ENCODE data around the gene UGGT2.
A peak's percentile ranks its signal among the peaks of the same experiment; 100 is the strongest.
"Not testable (repeated sequence)": the region's sequence is repeated elsewhere in the genome, so short reads cannot be mapped to it uniquely, and the experiment has no call there.

The UGGT2 gene

DNA sequence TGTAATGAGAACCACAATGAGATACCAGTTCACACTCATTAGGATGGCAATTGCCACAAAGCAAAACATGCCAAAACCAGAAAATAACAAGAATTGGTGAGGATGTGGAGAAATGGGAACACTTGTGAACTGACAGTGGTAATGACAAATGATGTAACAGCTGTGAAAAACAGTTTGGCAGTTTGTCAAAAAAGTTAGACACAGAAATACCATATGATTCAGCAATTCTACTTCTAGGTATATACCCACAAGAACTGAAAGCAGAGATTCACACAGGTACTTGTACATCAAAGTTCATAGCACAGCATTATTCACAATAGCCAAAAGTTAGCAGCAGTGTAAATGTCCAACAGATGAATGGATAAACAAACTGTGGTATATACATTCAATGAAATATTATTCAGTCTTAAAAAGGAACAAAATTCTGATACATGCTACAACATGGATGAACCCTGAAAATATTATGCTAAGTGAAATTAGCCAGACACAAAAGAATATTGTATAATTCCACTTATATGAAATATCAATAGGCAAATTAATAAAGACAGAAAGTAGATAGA is 96.5 kb downstream of the UGGT2 start:
- no peak for DNase-seq

DNA sequence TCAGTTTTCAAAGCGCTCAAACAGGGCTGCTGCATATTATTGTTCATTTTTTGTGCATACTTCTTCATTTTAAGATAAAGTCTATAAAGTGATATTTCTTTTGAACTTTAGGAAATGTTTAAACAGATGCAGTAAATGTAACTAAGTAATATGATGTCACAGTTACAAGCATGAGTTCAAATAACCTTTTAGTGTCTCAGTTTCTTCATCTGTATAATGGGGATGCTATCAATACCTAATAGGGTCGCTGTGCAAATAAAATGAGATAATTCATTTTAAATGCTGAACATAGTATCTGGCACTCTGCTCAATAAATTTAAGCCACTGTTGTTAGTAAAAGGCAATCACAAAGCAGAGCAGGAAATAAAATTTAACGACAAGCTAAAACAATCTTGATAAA is 97.5 kb downstream of the UGGT2 start:
- no peak for DNase-seq

DNA sequence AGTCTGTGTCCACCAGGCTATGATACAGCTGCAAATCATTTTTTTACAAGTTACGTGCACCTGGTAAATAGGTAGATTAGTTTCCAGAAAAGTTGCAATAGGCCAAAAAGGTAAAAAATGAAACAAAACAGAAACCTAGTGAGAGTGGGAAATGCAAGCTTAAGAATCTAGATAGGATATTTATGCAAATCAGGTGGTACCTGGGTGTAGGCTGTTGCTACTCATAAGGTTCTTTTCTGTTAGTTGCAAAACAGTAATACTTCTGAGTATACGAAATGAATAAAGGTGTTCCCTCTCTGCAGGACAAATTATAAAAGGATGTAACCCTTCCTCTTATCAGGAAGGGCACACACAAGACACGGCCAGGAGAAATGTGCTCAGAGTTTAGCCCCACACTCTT is 97.9 kb downstream of the UGGT2 start:
- DNase-seq, result no peak

DNA sequence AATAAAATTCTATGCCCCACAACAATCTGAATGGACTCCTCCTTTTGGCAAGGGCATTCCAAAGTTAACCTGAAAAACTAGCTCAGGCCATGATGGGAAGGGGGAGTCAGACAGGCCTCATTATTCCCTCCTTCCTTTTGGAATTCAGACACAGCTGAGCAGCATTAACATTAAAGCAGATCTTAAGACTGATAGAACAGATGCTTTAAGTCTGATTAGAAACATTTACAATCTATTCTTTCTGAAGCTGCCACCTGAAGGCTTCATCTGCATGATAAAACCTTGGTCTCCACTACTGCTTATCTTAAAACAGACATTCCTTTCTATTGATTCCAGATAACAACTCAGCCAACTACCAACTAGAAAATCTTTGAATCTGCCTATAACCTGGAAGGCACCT is 98.9 kb downstream of the UGGT2 start:
- no peak for DNase-seq

DNA sequence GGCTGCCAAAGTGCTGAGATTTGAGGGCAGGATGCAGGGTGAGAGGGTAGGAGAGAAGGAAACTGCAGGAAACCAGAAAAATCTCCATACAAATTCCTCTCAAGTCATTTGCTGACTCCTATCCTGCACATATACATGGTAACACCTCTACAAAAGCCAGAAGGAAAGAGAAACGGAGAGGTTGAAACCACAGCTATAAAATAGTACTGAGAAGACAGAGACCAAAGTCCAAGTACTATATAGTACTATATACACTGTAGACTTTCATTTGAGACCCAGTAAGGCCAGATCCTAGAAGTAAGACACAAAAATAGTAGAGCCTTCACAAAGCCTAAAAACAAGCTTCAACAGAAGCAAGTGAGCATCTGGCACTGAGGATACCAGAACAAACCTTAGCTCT is 103.1 kb downstream of the UGGT2 start:
- DNase-seq, result no peak

DNA sequence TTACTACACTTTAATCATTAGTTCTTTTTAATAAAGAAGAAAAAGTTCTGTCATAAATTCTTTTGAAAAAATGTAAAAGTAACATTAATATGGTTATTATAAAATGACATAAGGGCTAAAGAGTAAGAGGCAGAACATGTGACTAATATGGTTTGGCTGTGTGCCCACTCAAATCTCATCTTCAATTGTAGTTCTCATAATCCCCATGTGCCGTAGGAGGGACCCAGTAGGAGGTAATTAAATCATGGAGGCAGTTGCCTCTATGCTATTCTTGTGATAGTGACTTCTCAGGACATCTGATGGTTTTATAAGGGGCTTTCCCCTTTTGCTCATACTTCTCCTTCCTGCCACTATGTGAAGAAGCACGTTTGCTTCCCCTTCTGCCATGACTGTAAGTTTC is 104.5 kb downstream of the UGGT2 start:
- DNase-seq, result peak; percentile 9

DNA sequence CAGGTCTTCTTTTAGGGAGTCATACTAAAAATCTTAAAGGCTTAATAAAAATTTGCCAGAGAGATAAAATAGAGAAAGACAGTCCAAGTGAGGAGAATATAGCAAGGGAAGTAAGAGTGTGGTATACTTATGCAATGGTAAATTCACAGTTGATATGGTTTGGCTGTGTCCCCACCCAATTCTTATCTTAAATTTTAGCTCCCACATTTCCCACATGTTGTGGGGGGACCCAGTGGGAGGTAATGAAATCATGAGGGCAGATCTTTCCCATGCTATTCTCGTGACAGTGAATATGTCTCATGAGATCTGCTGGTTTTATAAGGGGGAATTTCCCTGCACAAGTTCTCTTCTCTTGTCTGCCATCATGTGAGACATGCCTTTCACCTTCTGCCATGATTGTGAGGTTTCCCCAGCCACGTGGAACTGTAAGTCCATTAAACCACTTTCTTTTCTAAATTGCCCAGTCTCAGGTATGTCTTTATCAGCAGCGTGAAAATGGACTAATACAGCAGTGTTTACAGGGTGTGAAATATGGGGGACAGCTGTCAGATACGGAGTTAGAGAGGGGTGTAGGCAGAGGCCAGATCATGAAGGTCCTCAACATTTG is 115.4 kb downstream of the UGGT2 start:
- DNase-seq, result no peak

DNA sequence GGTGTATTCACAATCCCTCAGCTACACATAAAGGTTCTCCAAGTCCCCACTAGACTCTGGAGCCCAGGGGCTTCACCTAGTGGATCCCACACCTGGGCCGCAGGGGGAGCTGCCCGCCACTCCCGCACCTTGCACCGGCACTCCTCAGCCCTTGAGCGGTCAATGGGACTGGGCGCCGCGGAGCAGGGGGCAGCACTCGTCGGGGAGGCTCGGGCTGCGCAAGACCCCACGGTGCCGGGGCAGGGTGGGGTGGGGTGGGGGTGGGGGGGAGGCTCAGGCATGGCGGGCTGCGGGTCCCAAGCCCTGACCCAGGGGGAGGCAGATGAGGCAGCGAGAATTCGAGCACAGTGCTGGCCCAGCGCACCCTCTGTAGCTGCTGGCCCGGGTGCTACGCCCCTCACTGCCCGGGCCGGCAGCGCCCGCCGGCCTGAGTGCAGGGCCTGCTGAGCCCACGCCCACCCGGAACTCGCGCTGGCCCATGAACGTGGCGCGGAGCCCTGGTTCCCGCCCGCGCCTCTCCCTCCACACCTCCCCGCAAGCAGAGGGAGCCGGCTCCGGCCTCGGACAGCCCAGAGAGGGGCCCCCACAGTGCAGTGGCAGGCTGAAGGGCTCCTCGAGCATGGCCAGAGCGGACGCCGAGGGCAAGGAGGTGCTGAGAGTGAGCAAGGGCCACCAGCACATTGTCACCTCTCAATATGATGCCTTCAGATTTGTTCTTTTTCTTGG is 121.7 kb downstream of the UGGT2 start:
- DNase-seq, result no peak

DNA sequence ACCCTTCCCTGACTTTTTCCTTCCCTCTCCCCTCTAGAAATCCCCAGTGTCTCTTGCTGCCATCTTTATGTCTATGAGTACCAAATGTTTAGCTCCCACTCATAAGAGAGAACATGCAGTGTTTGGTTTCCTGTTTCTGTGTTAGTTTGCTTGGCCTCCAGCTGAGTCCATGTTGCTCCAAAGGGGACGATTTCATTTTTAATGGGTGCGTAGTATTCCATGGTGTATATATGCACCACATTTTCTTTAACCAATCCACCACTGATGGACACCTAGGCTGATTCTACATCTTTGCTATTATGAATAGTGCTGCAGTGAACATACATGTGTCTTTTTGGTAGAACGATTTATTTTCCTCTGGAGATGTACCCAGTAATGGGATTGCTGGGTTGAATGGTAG is 123.8 kb downstream of the UGGT2 start:
- DNase-seq, result no peak

DNA sequence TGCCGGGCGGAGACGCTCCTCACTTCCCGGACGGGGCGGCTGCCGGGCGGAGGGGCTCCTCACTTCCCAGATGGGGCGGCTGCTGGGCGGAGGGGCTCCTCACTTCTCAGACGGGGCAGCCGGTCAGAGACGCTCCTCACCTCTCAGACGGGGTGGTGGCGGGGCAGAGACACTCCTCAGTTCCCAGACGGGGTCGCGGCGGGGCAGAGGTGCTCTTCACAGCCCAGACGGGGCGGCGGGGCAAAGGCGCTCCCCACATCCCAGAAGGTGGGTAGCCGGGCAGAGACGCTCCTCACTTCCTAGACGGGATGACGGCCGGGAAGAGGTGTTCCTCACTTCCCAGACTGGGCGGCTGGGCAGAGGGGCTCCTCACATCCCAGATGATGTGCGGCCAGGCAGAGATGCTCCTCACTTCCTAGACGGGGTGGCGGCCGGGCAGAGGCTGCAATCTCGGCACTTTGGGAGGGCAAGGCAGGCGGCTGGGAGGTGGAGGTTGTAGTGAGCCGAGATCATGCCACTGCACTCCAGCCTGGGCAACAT is 124.8 kb downstream of the UGGT2 start:
- DNase-seq, result not testable (repeated sequence)

DNA sequence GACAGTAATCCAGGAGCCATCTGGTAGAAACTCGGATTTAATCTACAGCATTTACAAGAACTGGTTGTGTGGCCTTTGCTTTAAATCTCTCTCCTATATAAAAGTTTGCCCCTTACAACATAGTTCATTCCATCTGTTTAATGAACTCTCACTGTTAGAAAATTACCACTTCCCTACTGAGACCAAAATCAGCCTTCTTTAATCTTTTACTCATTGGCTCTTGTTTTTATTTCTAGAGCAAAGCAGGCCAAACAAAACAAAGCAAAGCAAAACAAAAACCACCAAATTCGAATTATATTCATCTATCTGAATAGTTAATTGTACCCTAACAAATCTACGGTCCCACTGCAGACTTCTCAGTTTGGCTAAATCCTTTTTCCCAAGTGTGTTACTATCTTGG is 127.0 kb downstream of the UGGT2 start:
- DNase-seq, result peak; percentile 15

DNA sequence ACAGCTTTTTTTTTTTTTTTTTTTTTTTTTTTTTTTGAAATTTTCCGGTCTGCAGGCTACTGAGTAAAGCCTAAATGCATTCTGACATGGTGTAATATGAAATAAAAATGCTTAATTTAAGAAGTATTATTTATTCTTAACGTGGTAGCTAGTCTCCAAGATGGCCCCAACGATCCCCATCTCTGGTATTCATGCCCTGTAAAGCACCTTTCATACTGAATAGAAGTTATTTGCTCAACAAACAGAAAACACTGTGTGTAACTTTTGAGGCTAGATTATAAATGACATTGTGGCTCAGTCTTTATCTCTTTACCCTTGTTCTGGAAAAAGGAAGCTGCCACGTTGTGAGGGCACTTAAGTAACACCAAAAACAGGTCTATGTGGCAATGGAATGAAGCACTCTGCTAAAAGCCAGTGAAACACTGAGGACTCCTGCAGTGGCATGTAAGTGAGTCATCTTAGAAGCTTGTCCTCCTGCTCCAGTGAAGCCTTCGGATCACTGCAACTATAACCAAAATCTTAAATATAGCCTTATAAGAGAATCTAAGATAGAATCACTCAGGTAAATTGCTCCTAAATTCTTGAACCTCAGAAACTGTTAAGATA is 128.7 kb downstream of the UGGT2 start:
- DNase-seq, result peak; percentile 37

DNA sequence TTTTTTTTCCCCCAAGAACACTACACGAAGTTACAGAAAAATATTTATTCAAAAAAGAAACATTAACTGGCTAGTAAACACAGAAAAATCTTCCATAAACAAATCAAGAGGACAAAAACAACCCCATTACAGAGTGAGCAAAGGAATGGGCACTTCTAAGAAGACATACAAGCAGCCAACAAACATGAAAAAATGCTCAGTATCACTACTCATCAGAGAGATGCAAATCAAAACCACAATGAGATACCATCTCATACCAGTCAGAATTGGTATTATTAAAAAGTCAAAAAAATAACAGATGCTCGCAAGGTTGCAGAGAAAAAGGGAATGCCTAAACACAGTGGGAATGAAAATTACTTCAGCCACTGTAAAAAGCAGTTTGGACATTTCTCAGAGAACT is 131.7 kb downstream of the UGGT2 start:
- no peak for DNase-seq

DNA sequence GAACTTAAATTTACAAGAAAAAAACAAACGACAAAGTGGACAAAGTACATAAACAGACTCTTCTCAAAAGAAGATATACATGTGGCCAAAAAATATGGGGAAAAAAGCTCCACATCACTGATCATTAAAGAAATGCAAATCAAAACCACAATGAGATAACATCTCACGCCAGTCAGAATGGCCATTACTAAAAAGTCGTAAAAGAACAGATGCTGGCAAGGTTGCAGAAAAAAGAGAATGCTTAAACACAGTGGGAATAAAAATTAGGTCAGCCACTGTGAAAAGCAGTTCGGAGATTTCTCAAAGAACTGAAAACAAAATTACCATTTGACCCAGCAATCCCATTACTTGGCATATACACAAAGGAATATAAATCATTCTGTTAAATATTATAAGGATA is 132.7 kb downstream of the UGGT2 start:
- DNase-seq, result no peak

DNA sequence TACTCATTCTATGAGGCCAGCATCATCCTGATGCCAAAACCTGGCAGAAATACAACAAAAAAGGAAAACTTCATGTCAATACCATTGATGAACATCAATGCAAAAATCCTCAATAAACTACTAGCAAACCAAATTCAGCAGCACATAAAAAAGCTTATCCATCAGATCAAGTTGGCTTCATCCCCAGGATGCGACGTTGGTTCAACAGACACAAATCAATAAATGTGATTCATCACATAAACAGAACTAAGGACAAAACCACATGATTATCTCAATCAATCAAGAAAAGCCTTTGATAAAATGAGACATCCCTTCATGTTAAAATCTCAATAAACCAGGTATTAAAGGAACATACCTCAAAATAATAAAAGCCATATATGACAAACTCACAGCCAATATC is 134.3 kb downstream of the UGGT2 start:
- DNase-seq, result no peak

DNA sequence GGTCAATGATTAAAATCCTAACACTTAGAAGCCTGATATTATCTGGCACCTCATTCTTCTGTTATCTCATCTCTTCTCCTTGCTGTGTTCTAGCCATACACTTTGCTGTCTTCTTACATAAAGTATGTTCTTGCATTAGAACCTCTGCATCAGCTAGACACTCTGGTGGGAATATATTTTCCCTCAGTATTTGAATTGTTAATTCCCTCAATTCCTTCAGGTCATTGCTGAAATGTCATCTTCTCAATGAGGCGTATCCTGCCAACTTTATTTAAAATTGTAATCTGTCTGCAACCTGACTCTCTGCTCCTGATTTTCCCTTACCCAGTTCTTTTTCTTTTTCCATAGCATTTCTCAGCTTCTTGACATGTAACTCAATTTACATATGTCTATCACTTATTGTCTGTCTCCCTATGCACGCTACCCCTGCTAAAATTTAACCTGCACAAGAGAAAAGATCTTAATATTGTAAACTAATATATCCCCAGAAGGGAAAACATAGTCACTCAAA is 138.2 kb downstream of the UGGT2 start:
- DNase-seq, result no peak

DNA sequence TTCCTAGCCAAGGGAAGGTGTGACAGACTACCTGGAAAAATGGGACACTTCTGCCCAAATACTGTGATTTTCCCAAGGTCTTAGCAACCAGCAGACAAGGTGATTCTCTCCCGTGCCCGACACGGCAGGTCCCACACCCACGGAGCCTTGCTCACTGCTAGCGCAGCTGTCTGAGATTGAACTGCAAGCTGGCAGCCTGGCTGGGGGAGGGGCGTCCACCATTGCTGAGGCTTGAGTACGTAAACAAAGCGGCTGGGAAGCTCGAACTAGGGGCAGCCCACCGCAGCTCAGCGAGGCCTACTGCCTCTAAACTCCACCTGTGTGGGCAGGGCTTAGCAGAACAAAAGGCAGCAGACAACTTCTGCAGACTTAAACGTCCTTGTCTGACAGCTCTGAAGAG is 146.2 kb downstream of the UGGT2 start:
- DNase-seq, result no peak

DNA sequence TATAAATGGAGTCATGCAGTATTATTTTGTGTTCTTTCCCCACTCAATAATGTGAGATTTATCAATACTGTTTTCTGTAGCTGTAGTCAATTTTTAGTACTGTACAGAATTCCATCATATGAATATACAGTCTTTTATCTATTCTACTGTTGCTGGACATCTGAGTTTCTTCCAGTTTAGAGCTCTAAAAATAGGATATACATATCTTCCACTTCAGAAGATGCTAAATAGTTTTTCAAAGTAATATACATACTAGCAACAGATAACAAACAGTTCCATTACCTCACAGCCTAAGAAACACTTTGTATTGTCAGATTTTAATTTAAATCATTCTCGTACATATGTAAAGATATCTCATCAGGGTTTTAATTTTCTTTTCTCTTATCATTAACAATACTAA is 149.6 kb downstream of the UGGT2 start:
- no peak for DNase-seq

DNA sequence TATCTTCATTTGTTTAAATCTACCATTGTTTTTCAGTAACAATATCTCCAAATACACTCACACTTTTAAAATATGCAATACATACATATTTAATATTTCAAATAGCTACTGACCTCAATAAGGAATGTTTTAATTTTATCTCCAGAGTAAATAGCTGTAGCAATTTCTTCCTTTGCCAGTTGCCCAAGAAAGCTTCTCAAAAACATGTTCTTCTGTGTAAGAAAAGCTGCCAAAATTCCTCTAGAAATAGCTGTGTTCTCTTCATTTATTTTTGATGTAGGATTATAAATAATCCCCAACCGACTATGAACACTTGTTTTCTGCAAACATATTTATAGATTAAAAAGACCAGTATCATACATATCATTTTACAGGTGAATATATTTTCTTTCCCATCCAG is 150.5 kb downstream of the UGGT2 start:
- no peak for DNase-seq

DNA sequence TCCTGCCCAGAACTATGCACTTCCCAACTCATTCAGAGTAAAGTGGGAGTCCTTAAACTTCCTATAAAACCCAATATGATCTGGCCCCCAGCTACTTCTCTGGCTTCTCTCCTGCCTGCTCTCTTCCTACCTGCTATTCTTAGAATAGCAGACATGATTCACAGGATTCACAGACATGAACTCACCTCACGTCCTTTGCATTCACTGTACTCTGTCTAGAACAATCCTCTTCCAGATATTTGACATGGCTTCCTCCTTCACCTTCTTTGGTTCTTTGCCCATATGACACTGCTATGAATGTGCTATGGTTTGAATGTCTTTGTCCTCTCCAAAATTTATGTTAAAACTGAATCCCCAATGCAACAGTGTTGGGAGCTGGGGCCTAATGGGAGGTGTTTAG is 154.9 kb downstream of the UGGT2 start:
- no peak for DNase-seq

DNA sequence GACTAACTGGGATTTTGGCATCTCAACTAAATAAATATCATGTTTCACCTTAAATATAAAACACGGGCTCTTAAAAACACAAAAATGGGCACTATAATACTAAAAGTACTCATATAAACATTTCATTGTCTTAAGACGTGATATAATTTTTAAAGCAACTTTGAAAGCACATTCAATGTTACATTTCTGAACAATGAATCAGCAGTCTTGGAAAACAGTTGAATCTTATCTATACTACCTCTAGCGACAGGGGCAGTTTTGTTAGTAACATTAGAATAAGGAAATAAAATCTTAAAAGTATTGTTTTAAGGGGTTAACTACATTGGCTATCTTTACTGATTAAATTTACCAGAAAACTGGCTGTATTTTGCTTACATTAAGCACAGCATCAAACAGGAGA is 156.9 kb downstream of the UGGT2 start:
- no peak for DNase-seq

DNA sequence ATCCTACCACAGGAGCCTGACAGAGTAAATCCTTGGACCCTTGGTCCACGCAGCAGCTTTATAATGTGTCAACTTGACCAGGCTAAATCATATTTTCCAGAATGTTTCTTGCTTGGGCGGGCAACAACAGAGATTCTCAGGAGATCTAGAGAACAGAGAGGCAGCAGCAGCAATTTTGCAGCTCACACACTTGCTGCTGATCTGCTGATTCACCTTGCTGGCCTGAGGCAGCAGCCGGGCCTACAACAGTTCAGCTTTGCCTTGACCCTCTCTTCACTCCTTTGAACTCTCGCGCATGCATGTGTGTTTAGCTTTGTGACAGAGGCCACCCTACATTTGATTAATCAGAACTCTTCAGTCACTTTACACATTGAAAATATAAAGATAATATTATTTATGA is 159.3 kb downstream of the UGGT2 start:
- DNase-seq, result no peak

DNA sequence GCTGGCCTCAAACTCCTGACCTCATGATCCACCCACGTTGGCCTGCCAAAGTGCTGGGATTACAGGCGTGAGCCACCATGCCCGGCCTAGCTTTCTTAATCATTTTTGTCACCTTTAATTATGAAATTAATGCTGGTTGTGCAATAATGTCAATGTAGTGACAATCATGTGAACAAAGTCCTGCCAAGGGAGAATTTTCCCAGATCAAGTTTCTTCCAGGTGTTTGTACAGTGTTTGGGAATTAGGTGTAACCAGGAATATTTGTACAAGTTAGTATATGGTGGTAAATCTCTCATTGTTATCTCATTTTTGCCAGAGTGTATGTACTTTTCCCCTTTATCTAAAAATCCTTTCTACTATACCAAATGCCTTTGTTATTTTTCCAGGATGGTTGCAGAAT is 171.1 kb downstream of the UGGT2 start:
- no peak for DNase-seq

DNA sequence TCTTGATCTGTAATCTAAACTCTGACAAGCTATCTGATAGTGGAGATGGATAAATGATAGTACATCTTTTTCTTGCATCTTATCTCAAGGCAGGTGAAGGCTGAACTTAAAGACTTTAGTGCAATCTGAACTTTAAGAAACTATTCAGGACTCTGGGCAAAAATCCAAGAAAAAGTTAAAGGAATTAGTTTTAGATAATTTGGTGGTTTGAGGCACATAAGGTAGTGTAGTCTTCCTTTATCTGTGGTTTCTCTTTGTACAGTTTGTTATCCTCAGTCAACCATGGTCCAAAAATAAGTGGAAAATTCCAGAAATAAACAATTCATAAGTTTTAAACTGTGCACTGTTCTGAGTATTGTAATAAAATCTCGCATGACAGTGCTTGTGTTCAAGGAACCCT is 172.9 kb downstream of the UGGT2 start:
- no peak for DNase-seq
